H54 (cell line): Measurements from ENCODE around the gene OGA.
"Not testable (repeated sequence)": the region's sequence is repeated elsewhere in the genome, so short reads cannot be mapped to it uniquely, and the experiment has no call there.

ENCODE experiments used
- DNase-seq: peaks from one replicate; pipeline ENCODE4 v3.0.0; 2011; ENCODE audit warnings: low spot score, mixed read lengths; ENCODE audit not compliant: insufficient read length
- FAIRE-seq: peaks from 3 replicates; lab custom pipeline; 2011; peaks lifted over from hg19 to GRCh38; lab: Jason Lieb, UNC
- POLR2A ChIP-seq: IDR thresholded peaks from 2 replicates; pipeline ENCODE4 v1.6.1; 2011; ENCODE audit warnings: low read depth, mild to moderate bottlenecking, low read length

OGA gene

GRCh38 chr10:101803511-101803910 is 14.7 kb downstream of the OGA start:
- no peak for FAIRE-seq
- TF ChIP-seq POLR2A, result no peak
- no peak for DNase-seq

DNA sequence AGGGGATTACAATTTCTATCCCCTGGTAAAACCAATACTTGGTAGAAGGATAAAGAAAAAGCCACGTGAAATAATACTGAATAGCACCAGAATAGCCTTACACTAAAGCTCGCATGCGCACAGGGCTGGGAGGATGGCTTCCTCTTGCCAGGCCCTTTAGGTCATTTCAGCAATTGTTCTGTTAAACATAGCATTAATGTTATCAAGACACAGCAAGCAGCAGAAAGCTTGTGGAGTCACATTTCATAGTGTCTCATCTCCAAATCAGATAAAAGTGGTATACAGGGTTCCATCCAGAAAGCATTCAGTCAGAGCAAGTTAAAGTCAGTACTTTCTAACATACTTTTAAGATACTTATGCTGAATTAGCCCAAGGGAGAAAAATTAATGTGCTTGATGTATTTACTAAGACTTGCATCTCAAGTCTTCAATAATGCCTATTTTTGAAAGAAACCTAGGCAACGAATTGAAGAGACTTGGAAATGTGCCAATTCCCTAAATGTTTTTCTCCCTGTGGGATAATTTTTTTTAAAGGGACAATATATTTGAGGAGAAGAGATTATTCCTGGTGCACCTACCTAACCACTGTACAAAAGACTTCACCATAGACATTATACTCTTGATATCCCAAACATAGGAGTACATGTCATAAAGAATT is 20.7 kb downstream of the OGA start:
- FAIRE-seq (no peak), DNase-seq (no peak)
- no peak for TF ChIP-seq POLR2A

- TF ChIP-seq POLR2A, result no peak
- FAIRE-seq, result no peak
Measured at GRCh38 chr10:101793526-101793925, 24.7 kb downstream of the OGA start.

GRCh38 chr10:101789686-101790085 is 28.6 kb downstream of the OGA start:
- peak; percentile 52 for FAIRE-seq
- TF ChIP-seq POLR2A, result no peak
- DNase-seq, result no peak

More at GRCh38 chr10:101793526-101793925, 24.7 kb downstream of the OGA start:
- DNase-seq, result no peak

DNA sequence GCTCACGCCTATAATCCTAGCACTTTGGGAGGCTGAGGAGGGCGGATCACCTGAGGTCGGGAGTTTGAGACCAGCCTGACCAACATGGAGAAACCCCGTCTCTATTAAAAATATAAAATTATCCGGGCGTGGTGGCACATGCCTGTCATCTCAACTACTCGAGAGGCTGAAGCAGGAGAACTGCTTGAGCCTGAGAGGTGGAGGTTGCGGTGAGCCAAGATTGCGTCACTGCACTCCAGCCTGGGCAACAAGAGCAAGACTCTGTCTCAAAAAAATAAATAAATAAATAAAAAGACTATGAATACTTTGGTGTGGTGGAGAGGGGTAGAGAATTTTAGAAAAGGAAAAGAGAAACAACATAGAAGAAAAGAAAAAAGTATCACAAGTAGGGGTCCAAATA is 29.0 kb downstream of the OGA start:
- DNase-seq, FAIRE-seq: not testable (repeated sequence)

GRCh38 chr10:101785801-101786200 is 32.4 kb downstream of the OGA start:
- FAIRE-seq (no peak), DNase-seq (no peak)
- no peak for TF ChIP-seq POLR2A

- FAIRE-seq, result no peak
- no peak for DNase-seq
- no peak for TF ChIP-seq POLR2A
Measured at GRCh38 chr10:101784558-101784957, 33.7 kb downstream of the OGA start.

GRCh38 chr10:101783736-101784118 is 34.5 kb downstream of the OGA start:
- TF ChIP-seq POLR2A, result no peak
- DNase-seq, result no peak

DNA sequence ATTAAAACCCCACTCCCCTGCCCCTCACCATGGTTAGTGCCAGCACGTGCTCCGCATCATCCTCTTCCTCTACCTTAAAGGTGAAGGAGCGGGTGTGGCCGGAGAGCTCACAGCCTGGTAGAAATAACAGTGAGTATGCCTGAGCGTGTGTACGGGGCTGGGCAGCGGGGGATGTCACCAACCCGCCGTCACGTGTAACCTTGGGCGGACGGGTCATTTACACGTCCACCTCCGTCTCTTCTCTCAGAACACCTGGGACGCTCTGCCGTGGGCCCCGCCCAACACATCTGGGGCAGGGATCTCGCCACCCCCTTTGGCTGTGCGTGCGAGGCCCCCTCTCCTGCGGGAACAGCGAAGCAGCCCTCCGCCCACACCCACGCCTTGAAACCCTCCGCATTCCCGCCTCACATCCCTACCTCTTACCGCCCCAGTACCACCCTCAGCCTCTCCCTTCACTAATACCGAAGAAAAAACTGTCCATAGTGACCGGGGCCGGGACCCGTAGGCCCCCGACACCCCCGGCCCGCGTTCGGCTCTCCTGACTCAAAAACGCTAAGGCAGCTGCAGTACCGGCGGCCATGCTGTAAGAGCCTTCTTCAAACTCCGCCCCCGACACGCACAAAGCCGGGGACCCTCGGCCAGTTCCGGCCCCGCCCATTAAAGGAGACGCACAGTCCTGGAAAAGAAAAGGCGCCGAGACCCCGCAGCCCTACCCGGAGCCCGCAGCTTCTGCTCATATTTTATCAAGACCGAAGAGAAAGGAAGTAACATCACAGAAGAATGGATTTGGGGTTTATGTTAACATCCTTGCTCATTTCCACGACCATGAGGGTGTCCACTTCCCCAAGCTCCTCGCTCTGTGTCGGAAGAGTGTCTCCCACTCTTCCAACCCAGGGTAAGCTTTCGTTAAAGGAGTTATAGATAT is 35.2 kb downstream of the OGA start, which contains the start of gene NPM3:
TSS of gene NPM3 (minus strand) at position 636 of the 925 bp plus-strand sequence. CDS start at position 580, 56 bp downstream.
- DNase-seq, result peak; percentile 94
- FAIRE-seq, result no peak

More at GRCh38 chr10:101783736-101784118, 34.5 kb downstream of the OGA start:
- FAIRE-seq, result no peak

GRCh38 chr10:101781984-101782810 is 36.0 kb downstream of the OGA start:
- TF ChIP-seq POLR2A, result no peak
- no peak for FAIRE-seq
- no peak for DNase-seq

More for the DNA sequence above, 35.2 kb downstream of the OGA start, which contains the start of gene NPM3:
- peak; percentile 39 for TF ChIP-seq POLR2A

DNA sequence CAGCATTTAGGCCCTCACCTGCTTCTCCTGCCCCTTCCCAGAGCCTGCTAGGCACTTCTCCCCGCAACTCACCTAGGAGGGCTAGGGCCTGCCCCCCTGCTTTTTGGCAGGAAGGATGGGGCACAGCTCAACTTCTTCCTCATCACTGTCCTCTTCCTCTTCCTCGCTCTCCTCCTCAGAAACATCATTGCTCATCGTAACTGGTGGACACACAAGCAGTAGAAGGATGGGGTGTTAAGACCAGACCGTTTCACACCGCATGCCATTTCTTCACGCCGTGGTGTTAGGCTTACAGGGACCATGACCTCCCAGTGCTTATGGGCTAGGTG is 36.6 kb downstream of the OGA start:
- DNase-seq (no peak), FAIRE-seq (no peak)
- TF ChIP-seq POLR2A, result no peak

DNA sequence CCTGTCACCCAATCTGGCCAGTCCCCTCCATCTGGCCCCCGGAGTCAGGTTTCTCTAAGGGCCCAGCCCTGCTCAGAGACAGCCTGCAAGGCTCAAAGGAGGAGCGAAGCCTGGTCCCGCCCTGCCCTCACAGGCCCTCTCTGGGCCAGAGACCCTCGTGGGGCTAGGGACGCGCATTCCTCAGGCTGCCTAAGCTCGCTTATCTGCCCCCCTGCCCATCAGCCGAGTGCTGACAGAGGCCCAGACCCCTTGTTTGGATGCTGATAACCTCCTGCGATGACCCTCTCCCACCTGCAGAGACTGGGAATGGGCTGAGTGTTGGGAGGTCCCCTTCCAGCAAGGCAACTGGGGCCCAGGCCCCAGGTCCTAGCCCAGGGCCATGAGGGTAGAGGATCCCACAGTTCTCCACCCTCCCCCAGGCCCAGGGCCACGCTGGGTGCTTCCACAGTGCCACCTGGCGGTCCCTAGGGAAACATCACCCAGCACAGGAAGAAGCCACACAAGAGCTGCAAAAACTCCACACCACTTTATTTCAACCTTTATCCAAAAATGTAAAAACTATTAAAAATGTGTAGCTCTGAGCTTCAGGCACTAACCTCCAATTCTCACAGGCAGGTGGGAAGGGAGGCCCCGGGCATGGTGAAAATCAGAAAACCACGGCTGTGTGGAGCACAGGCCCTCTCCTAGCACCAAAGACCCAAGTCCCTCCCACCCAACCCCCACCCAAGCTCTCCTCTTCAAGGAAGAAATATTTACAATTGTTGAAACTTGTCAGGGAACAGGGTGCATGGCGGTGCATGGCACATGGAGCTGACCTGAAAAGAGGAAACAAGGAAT is 37.2 kb downstream of the OGA start:
- no peak for FAIRE-seq
- peak; percentile 96 for DNase-seq

More for the DNA sequence above, 37.2 kb downstream of the OGA start:
- TF ChIP-seq POLR2A, result no peak
